HT-29 (cell line): Measurements from ENCODE around the gene DDX52. TPM values are rescaled to one million over a fixed set of nuclear protein-coding genes. Genes with fewer than 3 reads are reported as not detected.
"Not testable (repeated sequence)": the region's sequence is repeated elsewhere in the genome, so short reads cannot be mapped to it uniquely, and the experiment has no call there.

Experiments
- DNase-seq: peaks from one replicate; pipeline ENCODE4 v3.0.0-alpha.2; 2015; ENCODE audit warnings: low spot score
- total RNA-seq: library from RNA; depleted of rRNA; stranded (reverse); fragments of >200 nt; shearing (Covaris generic); gene quantifications from 2 replicates; pipeline ENCODE4 v1.2.3, GENCODE V29; 2014; rRNA removed

The DDX52 gene, protein sequence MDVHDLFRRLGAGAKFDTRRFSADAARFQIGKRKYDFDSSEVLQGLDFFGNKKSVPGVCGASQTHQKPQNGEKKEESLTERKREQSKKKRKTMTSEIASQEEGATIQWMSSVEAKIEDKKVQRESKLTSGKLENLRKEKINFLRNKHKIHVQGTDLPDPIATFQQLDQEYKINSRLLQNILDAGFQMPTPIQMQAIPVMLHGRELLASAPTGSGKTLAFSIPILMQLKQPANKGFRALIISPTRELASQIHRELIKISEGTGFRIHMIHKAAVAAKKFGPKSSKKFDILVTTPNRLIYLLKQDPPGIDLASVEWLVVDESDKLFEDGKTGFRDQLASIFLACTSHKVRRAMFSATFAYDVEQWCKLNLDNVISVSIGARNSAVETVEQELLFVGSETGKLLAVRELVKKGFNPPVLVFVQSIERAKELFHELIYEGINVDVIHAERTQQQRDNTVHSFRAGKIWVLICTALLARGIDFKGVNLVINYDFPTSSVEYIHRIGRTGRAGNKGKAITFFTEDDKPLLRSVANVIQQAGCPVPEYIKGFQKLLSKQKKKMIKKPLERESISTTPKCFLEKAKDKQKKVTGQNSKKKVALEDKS
- total RNA-seq, result 15.5 and 17.6 TPM in 2 replicates

DNA sequence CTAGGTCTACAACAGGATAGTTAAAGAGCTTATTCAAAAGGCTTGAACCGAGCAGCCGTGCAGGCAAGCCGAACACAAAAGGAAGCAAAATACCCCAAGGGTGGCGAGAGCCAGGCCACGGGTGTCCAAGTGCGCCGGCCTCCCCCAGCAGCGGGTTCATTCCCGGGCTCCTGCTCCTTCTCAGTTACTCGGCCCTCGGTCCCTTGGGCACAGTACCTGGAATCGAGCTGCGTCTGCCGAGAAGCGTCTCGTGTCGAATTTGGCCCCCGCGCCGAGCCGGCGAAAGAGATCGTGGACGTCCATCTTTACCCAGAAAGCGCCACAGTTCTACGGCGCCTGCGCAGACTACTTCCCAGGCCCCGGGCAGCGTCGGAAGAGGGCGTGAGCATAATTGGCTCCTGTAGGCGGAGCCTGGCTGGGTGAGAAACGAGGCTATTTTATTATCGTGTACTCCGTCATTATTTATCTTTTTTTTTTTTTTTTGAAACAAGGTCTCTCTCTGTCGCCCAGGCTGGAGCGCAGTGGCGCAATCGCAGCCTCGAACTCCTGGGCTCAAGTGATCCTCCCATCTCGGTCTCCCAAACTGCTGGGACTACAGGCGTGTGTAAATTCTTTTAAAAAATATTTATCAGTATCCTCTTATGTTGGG lies at the start of gene DDX52:
Gene DDX52 (minus strand): TSS at position 329 of the 649 bp plus-strand sequence. CDS start 26 bp downstream, at position 303.
- peak; percentile 98 for DNase-seq

DNA sequence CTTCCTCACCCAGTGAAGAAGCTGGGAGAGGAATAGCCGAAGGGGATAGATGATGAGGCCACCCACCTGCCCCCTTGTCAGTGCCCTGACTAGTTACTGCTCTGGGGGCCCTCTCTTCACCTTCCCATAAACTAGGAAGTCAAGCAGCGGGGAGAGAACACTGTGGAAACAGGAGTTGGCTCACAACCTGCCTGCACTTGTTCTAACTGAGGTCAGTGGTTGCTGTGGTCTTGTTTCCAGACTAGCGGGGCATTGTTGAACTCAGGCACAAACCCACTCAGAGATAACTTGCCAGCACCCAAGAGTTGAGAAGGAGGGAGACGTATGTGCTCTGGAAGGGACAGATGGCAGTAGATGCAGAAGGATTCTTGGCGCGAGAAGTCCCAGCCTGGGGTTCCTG lies 48.6 kb upstream of the DDX52 start:
- no peak for DNase-seq

DNA sequence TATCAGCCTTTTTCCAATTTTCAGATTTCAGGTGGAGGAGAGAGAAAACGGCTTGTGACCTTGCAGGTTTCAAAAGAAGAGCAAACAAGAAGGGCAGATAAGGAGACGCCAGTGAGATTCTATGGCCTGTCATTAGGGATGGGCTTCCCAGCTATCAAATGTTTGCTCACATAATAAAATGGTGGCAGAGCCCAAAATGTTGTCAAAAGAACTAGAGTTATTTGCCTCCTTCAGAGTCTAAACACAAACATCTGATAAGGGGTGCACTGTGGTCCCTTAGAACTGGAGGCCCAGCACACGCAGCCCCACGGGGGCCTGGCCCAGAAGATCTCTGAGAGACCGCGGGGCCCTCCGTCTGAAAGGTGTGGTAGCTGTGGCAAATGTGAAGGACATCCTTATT lies 46.1 kb upstream of the DDX52 start:
- no peak for DNase-seq

DNA sequence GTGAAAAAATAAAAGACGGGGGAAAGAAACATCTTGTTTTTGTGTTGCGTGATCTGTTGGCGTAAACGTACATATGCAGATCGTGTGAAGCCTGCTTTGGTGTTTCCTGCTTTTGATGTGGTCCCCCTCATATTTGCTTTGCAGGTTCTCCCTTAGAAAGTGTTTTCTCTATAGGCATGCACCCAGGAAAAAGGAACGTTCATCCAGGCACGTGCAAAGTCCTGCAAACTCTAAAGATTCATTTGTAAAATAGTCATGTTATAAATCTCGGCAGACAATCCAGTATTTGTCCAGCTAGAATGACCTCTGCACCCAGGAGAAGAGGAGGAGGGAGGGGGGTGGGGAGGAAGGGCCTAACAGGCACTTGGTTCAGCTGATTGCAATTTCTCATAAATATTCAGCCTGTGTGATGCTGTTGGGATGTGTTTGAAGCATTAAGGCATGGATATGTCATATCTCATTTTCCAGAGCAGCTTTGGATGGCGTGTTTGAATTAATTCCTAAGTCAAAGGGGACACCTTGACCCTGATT lies 40.3 kb upstream of the DDX52 start:
- no peak for DNase-seq

DNA sequence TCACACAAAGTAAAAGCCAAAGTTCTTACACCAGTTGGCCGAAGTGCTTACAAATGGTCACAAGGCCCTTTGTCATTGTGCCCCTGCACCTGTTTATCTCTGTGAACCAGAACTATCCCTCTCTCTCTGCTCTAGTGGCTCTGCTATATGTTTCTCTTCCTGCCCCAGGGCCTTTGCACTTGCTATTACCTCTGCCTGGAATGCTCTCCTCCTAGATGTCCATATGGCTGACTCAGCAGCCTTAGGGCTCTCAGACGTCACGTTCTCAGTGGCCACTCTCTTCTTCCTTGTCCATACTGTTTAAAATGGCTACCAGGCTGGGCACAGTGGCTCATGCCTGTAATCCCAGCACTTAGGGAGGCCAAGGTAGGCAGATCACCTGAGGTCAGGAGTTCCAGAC lies 38.8 kb upstream of the DDX52 start:
- no peak for DNase-seq

DNA sequence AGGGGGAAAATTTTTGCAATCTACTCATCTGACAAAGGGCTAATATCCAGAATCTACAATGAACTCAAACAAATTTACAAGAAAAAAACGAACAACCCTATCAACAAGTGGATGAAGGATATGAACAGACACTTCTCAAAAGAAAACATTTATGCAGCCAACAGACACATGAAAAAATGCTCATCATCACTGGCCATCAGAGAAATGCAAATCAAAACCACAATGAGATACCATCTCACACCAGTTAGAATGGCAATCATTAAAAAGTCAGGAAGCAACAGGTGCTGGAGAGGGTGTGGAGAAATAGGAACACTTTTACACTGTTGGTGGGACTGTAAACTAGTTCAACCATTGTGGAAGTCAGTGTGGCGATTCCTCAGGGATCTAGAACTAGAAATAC lies 36.7 kb upstream of the DDX52 start:
- DNase-seq, result not testable (repeated sequence)

DNA sequence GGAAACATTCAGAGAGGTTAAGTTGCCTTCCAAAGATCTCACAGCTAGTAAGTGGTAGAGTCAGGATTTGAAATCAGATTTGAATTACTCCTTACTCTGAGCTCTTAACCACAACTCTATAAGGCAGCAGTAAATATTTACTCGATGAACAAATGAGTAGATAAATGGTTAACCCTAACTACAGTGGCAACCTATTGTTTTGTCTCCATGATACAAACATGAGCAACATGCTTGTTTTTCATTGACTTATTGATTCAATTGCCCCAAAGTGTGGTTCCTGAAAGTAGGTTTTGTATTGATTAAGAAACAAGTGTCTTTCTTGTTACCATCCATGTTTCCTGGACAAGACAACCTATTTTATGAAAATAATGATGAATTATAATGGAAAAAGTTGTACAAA lies 34.8 kb upstream of the DDX52 start:
- DNase-seq, result no peak

DNA sequence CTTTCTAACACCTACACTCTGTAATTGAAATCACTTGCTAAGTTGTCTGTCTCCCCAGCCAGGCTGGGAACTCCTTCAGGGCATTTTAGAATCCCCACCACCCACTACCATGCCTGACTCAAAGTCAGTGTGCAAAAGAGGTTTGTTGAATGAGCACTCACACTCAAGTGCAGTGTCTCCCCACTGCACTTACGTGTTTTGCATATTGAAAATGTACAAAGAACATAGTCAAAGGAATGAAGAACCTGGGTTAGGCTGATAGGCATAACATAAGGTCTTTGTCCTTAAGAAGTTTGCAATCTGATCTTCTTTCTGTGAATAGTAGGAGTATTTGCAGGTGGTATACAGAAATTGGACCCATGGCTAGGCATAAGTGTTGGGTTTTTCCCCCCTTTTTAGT lies 33.8 kb upstream of the DDX52 start:
- DNase-seq, result no peak

DNA sequence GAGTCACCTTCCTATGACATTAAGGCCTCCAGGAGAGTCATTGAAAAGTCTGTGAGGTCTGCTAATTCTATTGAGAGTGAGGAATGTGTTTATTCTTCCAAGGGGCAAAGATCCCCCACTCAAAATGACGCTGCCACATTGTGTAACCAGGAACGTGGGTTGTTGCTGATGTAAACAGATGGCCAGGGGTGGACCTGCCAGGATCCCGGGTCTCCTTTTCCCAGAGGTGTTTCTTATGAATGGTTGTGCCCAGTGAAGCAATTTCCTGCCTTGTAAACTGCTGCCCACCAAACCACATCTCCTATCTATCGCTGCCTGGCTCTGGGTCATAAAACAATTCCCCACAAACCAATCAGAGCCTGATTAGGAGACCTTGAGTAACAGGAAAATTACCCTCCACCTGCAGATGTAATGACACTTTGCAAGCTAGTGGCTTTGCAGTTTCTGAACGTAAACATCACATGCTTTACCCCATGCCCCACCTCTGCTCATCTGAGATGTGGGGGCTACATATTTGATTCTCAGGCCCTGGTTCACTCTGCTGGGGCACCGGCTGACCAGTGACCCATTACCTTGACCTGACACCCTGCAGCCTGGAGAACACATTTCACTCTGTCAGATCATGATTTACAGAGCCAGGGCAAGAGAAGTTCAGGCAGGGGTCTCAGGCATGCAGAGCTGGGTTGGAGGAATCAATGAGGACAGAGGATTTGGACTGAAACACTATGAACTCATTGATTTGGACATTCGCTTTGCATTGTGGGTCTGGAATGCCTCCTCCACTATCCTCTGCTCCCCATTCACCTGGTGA lies 33.1 kb upstream of the DDX52 start:
- no peak for DNase-seq

DNA sequence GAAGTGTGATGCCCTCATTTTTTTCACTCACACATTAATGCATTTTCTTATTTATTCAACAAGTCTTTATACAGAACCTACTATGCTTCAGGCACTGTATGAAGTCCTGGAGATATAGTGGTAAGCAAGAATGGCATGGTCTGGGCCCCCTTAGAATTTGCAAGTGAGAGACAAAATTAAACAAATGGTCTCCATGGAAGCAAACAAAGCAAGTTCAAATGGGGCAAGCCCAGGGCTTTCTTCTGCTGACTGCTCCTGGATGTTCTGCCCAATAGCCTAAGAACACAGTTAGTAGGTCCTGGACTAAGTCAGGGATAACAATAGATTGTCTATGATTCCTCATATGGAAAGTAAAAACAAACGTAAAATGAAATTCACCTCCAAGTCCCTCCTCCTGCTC lies 31.3 kb upstream of the DDX52 start:
- DNase-seq, result no peak

DNA sequence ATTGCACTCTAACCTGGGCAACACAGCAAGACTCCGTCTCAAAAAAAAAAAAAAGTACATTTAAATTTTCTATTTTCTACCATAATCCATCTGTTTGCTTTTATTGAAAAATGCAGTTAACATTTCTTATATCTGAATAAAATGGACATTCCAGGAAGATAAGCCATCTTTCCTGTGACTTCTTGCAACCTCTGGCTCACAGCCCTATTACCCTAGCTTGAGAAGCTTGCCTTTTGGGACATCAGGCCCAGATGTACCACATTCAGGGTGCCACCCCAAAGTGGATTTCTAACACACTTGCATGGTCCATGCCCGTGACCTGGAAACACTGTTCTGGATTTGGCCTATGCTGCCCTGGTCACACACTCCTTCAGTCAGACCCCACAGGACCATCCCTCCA lies 30.1 kb upstream of the DDX52 start:
- no peak for DNase-seq

DNA sequence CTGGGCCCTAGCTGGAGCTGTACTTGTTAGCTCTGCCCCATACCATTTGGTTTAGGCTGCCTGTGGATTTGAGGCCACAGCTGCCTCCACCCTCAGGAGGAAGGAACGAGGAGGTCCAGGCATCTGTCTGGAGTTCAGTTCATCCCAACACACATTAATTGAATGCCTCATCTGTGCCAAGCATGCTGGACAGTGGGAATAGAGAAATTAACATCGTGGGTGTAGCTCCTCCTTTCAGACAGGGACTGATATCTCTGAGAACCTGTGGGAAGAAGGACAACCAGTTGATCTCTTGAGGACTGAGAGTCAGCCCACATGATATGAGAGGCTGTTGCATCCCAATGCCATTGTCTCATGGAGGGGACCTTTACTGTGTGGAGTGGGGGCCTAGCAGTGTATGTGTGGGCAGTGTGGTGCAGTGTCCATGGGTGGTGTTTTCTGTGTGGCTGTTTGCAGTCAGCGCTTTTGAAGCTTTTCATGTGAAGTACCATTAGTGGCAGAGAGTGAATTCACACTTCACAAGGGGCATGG lies 29.4 kb upstream of the DDX52 start:
- no peak for DNase-seq

DNA sequence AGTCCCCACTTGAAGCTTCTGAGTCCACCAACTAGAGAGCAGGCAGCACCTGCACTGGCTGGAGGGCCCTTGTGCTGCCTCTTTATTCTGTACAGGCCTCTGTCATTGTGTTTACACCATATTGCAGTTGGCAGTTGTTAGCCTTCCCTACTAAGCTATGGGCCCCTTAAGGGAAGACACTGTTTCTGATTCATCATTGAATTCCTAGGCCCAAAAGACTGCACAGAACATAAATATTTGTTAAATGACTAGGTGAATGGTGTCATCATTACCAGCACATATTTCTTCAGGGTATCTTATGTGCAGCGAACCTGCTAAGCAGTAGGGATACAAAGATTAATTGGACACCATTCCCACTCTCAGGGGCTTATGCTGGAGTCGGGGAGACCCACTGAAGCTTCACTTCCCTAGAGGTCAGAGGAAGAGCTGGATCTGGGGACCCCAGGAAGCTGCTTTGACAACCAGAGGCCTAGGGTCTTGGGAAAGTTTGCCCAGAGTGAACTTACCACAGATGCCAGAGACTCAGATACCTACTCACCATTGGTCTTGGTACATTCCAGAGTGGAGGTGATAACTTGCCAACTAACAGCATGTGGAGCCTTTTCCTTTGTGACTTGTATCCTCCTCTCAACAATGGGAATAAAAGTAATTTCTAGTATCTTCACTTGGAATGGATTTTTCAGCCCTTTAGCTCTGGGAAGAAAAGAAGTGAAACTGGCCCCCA lies 28.7 kb upstream of the DDX52 start:
- no peak for DNase-seq

DNA sequence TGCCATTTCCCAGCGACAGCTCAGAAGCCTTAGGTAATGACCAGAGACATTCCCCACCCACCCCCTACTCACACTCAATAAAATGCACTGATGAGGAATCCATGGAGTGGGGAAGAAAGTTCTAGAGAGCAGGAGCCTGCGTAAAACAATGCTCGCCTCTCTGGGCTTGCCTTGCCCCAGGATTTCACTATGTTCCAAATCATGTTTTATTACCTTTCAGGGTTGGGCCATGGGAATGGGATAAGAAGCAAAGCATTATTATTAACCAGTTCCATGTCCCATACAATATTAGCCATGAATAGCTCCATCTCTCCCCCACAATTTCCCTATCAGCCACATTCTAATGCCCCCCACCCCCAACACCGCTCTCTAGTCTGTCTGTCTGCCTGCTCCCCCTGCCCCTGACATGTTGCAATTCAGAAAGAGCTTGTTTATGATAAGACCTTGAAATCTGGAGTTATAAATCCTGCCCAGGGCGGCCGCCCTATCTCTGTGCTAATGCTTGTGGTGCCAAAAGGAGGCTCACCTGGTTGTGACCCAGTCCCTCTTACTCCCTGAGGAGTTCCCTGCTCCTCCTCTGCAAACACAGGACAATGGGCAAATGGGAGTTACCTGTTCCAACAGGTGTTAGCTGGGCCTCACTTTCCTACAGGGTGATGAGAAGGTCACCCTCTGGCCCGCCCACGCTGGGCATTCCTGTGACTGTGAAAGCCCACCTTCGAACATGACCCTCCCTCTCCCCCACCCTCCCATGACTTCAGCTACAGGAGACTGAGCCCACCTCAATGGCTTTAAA lies 28.0 kb upstream of the DDX52 start:
- no peak for DNase-seq

DNA sequence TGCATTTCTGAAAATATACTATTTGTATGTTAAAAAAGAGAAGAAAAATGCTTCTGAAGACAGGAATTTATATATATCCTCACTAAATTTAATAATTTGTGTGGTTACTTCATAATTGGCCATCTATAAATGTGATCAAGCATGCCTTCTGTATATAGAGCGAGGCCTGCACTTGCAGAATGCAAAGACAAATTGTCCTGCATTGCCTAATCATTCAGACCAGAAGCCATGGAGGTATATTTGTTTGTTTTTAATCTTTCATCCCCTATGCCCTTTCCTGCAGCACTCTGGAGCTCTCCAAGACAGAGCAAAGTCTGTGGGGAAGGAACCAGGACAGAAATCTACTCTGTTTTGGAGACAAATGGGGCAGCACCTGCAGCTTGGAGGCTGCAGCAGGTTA lies 23.8 kb upstream of the DDX52 start:
- DNase-seq, result no peak

DNA sequence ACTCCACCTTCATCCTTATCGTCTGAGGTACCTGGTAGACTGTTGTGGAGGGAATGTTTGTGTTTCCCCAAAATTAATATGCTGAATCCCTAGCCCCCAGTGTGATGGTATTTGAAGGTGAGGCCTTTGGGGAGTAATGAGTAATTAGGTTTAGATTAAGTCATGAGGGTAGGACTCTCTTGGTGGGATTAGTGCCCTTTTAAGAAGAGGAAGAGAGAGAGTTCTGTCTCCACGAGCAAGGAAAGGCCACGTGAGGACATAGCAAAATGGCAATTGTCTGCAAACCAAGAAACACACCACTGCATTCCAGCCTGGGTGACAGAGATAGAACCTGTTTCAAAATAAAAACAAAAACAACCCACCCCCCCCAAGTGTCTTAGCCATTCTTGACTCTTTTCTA lies 21.0 kb upstream of the DDX52 start:
- DNase-seq, result no peak

DNA sequence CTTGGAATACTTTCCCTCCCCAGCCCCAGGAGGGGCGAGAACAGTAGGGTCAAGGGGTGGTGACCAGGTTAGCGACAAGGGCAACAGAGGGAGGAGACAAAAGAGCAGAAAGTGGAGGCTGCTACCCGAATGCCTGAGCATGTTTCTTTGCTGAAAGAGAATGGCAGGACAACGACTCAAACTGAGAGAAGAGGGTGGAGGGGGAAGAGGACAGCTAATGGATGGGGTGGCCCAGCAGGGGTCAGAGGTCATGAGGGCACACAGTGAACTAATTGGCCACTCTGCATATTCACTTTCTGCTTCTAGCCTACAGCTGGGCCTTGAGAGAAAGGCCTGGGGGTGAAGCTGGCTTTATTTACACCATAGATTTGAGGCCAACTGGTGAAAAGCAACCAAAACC lies 19.1 kb upstream of the DDX52 start:
- no peak for DNase-seq

DNA sequence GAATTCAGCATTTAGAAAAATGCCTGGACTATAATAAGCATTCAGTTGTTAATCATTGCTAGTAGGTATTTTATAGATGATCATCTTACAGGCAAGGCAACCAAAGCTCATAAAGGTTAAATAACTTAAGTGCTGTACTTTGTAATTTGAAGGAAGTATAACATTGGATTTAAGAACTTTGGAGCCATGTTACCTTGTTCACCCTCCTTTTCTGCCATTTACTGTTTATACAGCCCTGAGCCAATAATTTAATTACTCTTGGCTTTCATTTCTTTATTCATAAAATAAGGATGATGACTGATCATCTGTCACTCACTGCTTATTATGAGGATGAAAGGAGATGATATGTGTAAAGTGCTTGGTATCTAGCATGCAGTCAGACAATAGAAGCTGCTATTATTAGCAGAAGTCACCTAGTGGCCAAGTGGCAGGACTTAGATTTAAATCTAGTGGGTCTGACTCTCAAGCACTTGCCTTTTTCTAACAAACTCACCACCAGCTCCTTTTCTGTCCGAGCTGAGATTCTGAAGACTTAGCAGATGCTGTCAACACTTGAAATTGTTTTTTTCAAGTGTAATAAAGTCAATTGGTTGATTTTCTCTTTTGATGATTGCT lies 18.3 kb upstream of the DDX52 start:
- DNase-seq, result peak; percentile 60

DNA sequence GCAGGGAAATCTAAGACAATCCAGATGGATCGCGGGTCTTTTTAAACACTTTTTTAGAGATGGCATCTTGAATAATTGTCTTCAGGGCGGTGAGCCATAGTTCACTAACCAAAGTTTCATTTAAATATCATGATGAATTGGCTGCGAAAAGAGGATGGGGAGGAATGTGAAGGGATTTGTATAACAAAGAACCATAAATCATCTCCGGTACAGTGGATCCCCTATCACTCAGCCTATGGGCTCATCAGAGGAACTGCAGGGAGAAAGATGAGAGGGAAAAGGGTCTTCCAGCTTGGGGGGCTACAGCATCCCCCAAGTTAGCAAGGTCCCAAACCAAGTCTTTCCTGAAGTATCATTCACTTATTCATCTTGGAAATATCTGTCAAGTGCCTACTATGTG lies 16.7 kb upstream of the DDX52 start:
- DNase-seq, result no peak

DNA sequence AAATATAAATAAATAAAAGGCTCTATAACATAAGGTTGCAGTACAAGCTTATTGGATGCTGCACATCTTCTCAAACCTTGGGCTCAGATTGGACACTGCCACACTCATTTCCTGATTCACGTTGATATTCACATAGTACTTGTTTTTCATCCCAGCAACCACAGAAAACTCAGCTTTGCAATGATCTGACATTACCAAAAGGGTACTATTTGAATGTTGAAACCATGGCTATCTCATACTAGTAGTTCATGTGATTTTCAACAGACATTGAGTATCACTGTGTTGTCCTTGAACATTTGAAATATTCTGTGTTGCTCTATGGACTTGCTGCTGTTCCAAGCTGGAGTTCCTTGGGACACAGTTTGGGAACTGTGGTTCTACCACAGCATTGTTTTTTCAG lies 14.0 kb upstream of the DDX52 start:
- no peak for DNase-seq
